ENCODE results near the gene PRAMEF20. TPM values are rescaled to one million over a fixed set of nuclear protein-coding genes. Genes with fewer than 3 reads are reported as not detected.

Gene PRAMEF20
- total RNA-seq, 5 donors from 2014 or later (not counting 1 experiment from before 2014, with no cell fraction given): not detected

GRCh38 chr1:13456904-13457532, 46.8 kb downstream of the PRAMEF20 start:
- Histone ChIP-seq H3K27ac (ENCODE audit: low read length) (no peak overlapping the region), H3K4me3 (ENCODE audit: control insufficient read depth in 1 of 2, extremely low read depth in 1 of 2, low read length in 1 of 2) (no peak overlapping the region), H3K4me1 (ENCODE audit: control insufficient read depth in 1 of 2, extremely low read depth in 1 of 2, insufficient read depth in 2 of 2, low read length in 2 of 2) (no peaks in the 10 kb centered on the region), H3K9me3 (no peaks in the 10 kb centered on the region), H3K36me3 (ENCODE audit: control insufficient read depth in 2 of 2, extremely low read depth in 1 of 2, insufficient read depth in 1 of 2, low read length in 1 of 2) (no peaks in the 10 kb centered on the region), H3K27me3 (replicated peaks in 1 of 2; ENCODE audit: control insufficient read depth in 2 of 2, extremely low read depth in 1 of 2, insufficient read depth in 2 of 2, low read length in 1 of 2) (peaks cover 0 to 16% of the 10 kb centered on the region in 2 experiments)
- 69% methylated on average over 9 of the region's 15 CpGs for WGBS (ENCODE audit: insufficient coverage)
- no peak for ATAC-seq (replicated peaks in 1 of 4)
- no peak overlapping the region for H3K4me3 Mint-ChIP-seq
- H3K9me3 Mint-ChIP-seq: no peaks in the 10 kb centered on the region
- H3K36me3 Mint-ChIP-seq: no peaks in the 10 kb centered on the region
- H3K27me3 Mint-ChIP-seq: peaks cover 3 to 4% of the 10 kb centered on the region in 2 donors
- DNase-seq: no peak
- no peak overlapping the region for H3K27ac Mint-ChIP-seq
- ChIA-PET CTCF (no interaction called here), POLR2A (no interaction called here)
- no peaks in the 10 kb centered on the region for H3K4me1 Mint-ChIP-seq

GRCh38 chr1:13461977-13462376, 51.7 kb downstream of the PRAMEF20 start:
- DNase-seq (no peak), ATAC-seq (replicated peaks in 1 of 4) (no peak)
- POLR2A ChIA-PET: no interaction called here
- CTCF ChIA-PET: no interaction called here
- 100% methylated on average over 1 of the region's 2 CpGs for WGBS (ENCODE audit: insufficient coverage)
- Histone ChIP-seq H3K36me3 (ENCODE audit: control insufficient read depth in 2 of 2, extremely low read depth in 1 of 2, insufficient read depth in 1 of 2, low read length in 1 of 2) (no peaks in the 10 kb centered on the region), H3K27me3 (replicated peaks in 1 of 2; ENCODE audit: control insufficient read depth in 2 of 2, extremely low read depth in 1 of 2, insufficient read depth in 2 of 2, low read length in 1 of 2) (peaks cover 0 to 11% of the 10 kb centered on the region in 2 experiments), H3K27ac (ENCODE audit: low read length) (no peak overlapping the region), H3K4me3 (ENCODE audit: control insufficient read depth in 1 of 2, extremely low read depth in 1 of 2, low read length in 1 of 2) (no peak overlapping the region), H3K4me1 (ENCODE audit: control insufficient read depth in 1 of 2, extremely low read depth in 1 of 2, insufficient read depth in 2 of 2, low read length in 2 of 2) (no peaks in the 10 kb centered on the region), H3K9me3 (no peaks in the 10 kb centered on the region)
- Mint-ChIP-seq H3K9me3 (no peaks in the 10 kb centered on the region), H3K27ac (no peak overlapping the region), H3K27me3 (peaks cover 0 to 4% of the 10 kb centered on the region in 2 donors), H3K36me3 (no peaks in the 10 kb centered on the region), H3K4me1 (no peaks in the 10 kb centered on the region), H3K4me3 (no peak overlapping the region)

- Histone ChIP-seq H3K9me3 (no peaks in the 10 kb centered on the region), H3K36me3 (ENCODE audit: control insufficient read depth in 2 of 2, extremely low read depth in 1 of 2, insufficient read depth in 1 of 2, low read length in 1 of 2) (no peaks in the 10 kb centered on the region), H3K4me3 (ENCODE audit: control insufficient read depth in 1 of 2, extremely low read depth in 1 of 2, low read length in 1 of 2) (no peak overlapping the region), H3K27ac (ENCODE audit: low read length) (no peak overlapping the region), H3K27me3 (replicated peaks in 1 of 2; ENCODE audit: control insufficient read depth in 2 of 2, extremely low read depth in 1 of 2, insufficient read depth in 2 of 2, low read length in 1 of 2) (peaks cover 0 to 11% of the 10 kb centered on the region in 2 experiments), H3K4me1 (ENCODE audit: control insufficient read depth in 1 of 2, extremely low read depth in 1 of 2, insufficient read depth in 2 of 2, low read length in 2 of 2) (no peaks in the 10 kb centered on the region)
- Mint-ChIP-seq H3K27me3 (peaks cover 0 to 4% of the 10 kb centered on the region in 2 donors), H3K9me3 (no peaks in the 10 kb centered on the region), H3K4me3 (no peak overlapping the region), H3K36me3 (no peaks in the 10 kb centered on the region), H3K27ac (no peak overlapping the region), H3K4me1 (no peaks in the 10 kb centered on the region)
- ChIA-PET CTCF (no interaction called here), POLR2A (no interaction called here)
- ATAC-seq (replicated peaks in 1 of 4) (no peak), DNase-seq (no peak)
- 75% methylated on average over 5 of the region's 7 CpGs for WGBS (ENCODE audit: insufficient coverage)
Measured at GRCh38 chr1:13462682-13463081, 52.4 kb downstream of the PRAMEF20 start.

- Mint-ChIP-seq H3K27me3 (no peaks in the 10 kb centered on the region), H3K36me3 (no peaks in the 10 kb centered on the region), H3K27ac (no peak overlapping the region), H3K4me1 (no peaks in the 10 kb centered on the region), H3K9me3 (no peaks in the 10 kb centered on the region), H3K4me3 (no peak overlapping the region)
- DNase-seq (no peak), ATAC-seq (replicated peaks in 1 of 4) (no peak)
- H3K27me3 ChIP-seq (replicated peaks in 1 of 2; ENCODE audit: control insufficient read depth in 2 of 2, extremely low read depth in 1 of 2, insufficient read depth in 2 of 2, low read length in 1 of 2): peaks cover 0 to 14% of the 10 kb centered on the region in 2 experiments
- H3K4me3 ChIP-seq (ENCODE audit: control insufficient read depth in 1 of 2, extremely low read depth in 1 of 2, low read length in 1 of 2): no peak overlapping the region
- no peaks in the 10 kb centered on the region for H3K4me1 ChIP-seq (ENCODE audit: control insufficient read depth in 1 of 2, extremely low read depth in 1 of 2, insufficient read depth in 2 of 2, low read length in 2 of 2)
- no CpG with 5 or more reads among the region's 1 CpG for WGBS (ENCODE audit: insufficient coverage)
- ChIA-PET POLR2A (no interaction called here), CTCF (interaction anchor here in 1 of 2 donors (0.6 kb wide), 2 partner anchors 72 to 489 kb away, joined by 5 read pairs; no protein-coding TSS in a partner anchor)
- no peaks in the 10 kb centered on the region for H3K36me3 ChIP-seq (ENCODE audit: control insufficient read depth in 2 of 2, extremely low read depth in 1 of 2, insufficient read depth in 1 of 2, low read length in 1 of 2)
- no peak overlapping the region for H3K27ac ChIP-seq (ENCODE audit: low read length)
- no peaks in the 10 kb centered on the region for H3K9me3 ChIP-seq
Measured at GRCh38 chr1:13465515-13465914, 55.3 kb downstream of the PRAMEF20 start.

DNA sequence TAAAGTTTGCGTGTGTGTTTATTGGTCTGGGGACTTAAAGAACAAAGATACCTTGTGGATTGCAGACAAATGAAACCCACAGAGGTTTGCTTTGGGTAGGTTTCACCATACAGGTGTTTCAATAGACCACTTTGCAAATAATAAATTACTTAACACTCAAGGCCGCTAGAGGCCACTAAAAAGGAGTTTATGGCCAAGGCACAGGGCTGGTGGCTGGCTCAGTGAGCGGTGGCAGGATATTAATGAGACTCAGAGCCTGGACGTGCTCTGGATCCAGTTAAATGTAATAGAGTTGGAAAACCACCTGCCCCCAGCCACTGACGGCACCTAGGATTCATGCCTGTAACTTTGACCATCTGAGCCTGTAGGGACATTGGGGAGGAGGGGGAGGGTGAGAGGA, 59.1 kb downstream of the PRAMEF20 start:
- DNase-seq (no peak), ATAC-seq (replicated peaks in 1 of 4) (no peak)
- H3K27me3 ChIP-seq (replicated peaks in 1 of 2; ENCODE audit: control insufficient read depth in 2 of 2, extremely low read depth in 1 of 2, insufficient read depth in 2 of 2, low read length in 1 of 2): peaks cover 0 to 10% of the 10 kb centered on the region in 2 experiments
- Mint-ChIP-seq H3K27me3 (peaks cover 0 to 5% of the 10 kb centered on the region in 2 donors), H3K36me3 (no peaks in the 10 kb centered on the region), H3K4me3 (no peak overlapping the region), H3K27ac (no peak overlapping the region), H3K9me3 (no peaks in the 10 kb centered on the region), H3K4me1 (no peaks in the 10 kb centered on the region)
- no peaks in the 10 kb centered on the region for H3K36me3 ChIP-seq (ENCODE audit: control insufficient read depth in 2 of 2, extremely low read depth in 1 of 2, insufficient read depth in 1 of 2, low read length in 1 of 2)
- H3K4me1 ChIP-seq (ENCODE audit: control insufficient read depth in 1 of 2, extremely low read depth in 1 of 2, insufficient read depth in 2 of 2, low read length in 2 of 2): no peaks in the 10 kb centered on the region
- no peaks in the 10 kb centered on the region for H3K9me3 ChIP-seq
- ChIA-PET POLR2A (no interaction called here), CTCF (no interaction called here)
- no peak overlapping the region for H3K4me3 ChIP-seq (ENCODE audit: control insufficient read depth in 1 of 2, extremely low read depth in 1 of 2, low read length in 1 of 2)
- H3K27ac ChIP-seq (ENCODE audit: low read length): no peak overlapping the region
- 42% methylated on average over 2 of the region's 5 CpGs for WGBS (ENCODE audit: insufficient coverage)

Other genes starting within 250 kb of the PRAMEF20 start
- gene HNRNPCL4, start 244.8 kb upstream of the PRAMEF20 start, total RNA-seq: not detected
- gene PRAMEF9, start 238.6 kb upstream of the PRAMEF20 start, total RNA-seq: not detected
- not detected for gene PRAMEF13, start 209.0 kb upstream of the PRAMEF20 start, total RNA-seq
- not detected for gene PRAMEF18, start 184.3 kb upstream of the PRAMEF20 start, total RNA-seq
- not detected for gene PRAMEF5, start 156.3 kb upstream of the PRAMEF20 start, total RNA-seq
- gene PRAMEF8, start 125.3 kb upstream of the PRAMEF20 start, total RNA-seq: not detected
- gene PRAMEF33, start 106.9 kb upstream of the PRAMEF20 start, total RNA-seq: not detected
- gene PRAMEF15, start 94.9 kb upstream of the PRAMEF20 start, total RNA-seq: not detected
- not detected for gene PRAMEF14, start 63.3 kb upstream of the PRAMEF20 start, total RNA-seq
- gene PRAMEF19, start 38.5 kb upstream of the PRAMEF20 start, total RNA-seq: not detected
- not detected for gene PRAMEF17, start 20.8 kb upstream of the PRAMEF20 start, total RNA-seq
- under 1 TPM in 1 of 5 donors, not detected in 4; 0.13 TPM for gene LRRC38, start 103.6 kb downstream of the PRAMEF20 start, total RNA-seq
- under 1 TPM in 1 of 5 donors, not detected in 4; 0.61 TPM for gene PDPN, start 173.4 kb downstream of the PRAMEF20 start, total RNA-seq

Data from T-cell (primary cell).